ENCODE results near the gene ART4. TPM values are rescaled to one million over a fixed set of nuclear protein-coding genes. Genes with fewer than 3 reads are reported as not detected.

Gene ART4
- total RNA-seq, 1 experiment from 2014 or later, result not detected

DNA sequence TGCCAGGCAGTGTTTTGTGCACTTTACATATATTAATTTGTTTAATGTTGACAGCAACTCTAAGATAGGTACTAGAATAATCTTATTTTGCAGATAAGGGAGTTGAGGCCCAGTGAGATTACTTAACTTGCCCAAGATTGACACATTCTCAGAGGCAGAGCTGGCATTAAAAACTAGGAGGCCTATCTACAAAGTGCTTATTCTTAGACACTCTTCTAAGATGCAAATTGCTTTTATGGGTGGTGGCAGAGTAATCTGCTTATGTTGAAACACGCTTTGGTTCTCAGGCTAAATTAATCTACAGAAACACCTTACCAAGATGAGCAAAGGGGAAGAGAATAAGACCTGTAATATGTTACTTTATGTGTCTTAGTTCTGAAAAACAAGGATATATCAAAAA is 35.2 kb upstream of the ART4 start:
- Histone ChIP-seq H3K4me2 (ENCODE audit: low read length) (no peak overlapping the region), H3K4me3 (replicated peaks in 1 of 2; ENCODE audit: low read depth in 1 of 2, low read length in 2 of 2) (no peak overlapping the region), H3K27me3 (ENCODE audit: insufficient read depth, low read length) (no peaks in the 10 kb centered on the region), H3K9ac (ENCODE audit: low read length) (no peak overlapping the region), H3K4me1 (ENCODE audit: control insufficient read depth in 1 of 2, insufficient read depth in 2 of 2, low read length in 2 of 2) (no peaks in the 10 kb centered on the region), H3K9me2 (ENCODE audit: insufficient read depth) (no peaks in the 10 kb centered on the region), H3K27ac (ENCODE audit: low read depth, low read length) (no peak overlapping the region), H2AFZ (ENCODE audit: low read depth, low read length, poor library complexity, severe bottlenecking) (no peak overlapping the region), H4K20me1 (ENCODE audit: insufficient read depth) (no peaks in the 10 kb centered on the region), H3K79me2 (ENCODE audit: insufficient read depth, low read length) (no peaks in the 10 kb centered on the region), H3K9me3 (ENCODE audit: control insufficient read depth in 1 of 2, insufficient read depth in 1 of 2, low read depth in 1 of 2, low read length in 2 of 2) (no peaks in the 10 kb centered on the region), H3K36me3 (ENCODE audit: control insufficient read depth in 1 of 2, insufficient read depth in 2 of 2, low read length in 2 of 2) (no peaks in the 10 kb centered on the region)
- RAD21 ChIA-PET (ENCODE audit: low non-redundant PET in 1 of 2, low total read pairs in 2 of 2, uncharacterized antibody in 2 of 2, unreplicated experiment in 2 of 2), result no interaction called here
- DNase-seq (ENCODE audit: low read depth, low spot score) (no peak), ATAC-seq (no peak)
- TF ChIP-seq TCF7L2 (IDR thresholded peaks at IDR 0.05; ENCODE audit: borderline replicate concordance, extremely low read depth, insufficient read depth, insufficient read length) (no peak), YY1 (IDR thresholded peaks at IDR 0.05; ENCODE audit: extremely low read depth, insufficient replicate concordance, low read depth, low read length) (no peak), RAD21 (IDR thresholded peaks at IDR 0.05; ENCODE audit: low read depth) (no peak), SIN3A (IDR thresholded peaks at IDR 0.05; ENCODE audit: low read depth) (no peak), CBX3 (IDR thresholded peaks at IDR 0.05; ENCODE audit: low read depth) (no peak), EZH2 (IDR thresholded peaks at IDR 0.05) (no peak), JUND (IDR thresholded peaks at IDR 0.05) (no peak), ZFX (IDR thresholded peaks at IDR 0.05) (no peak), ZNF274 (IDR thresholded peaks at IDR 0.05; ENCODE audit: low read depth, low read length) (no peak), EZH2phosphoT487 (IDR thresholded peaks at IDR 0.05; ENCODE audit: borderline replicate concordance) (no peak), SP1 (IDR thresholded peaks at IDR 0.05; ENCODE audit: low read depth) (no peak), FOSL1 (IDR thresholded peaks at IDR 0.05; ENCODE audit: low read depth) (no peak), CEBPB (IDR thresholded peaks at IDR 0.05; ENCODE audit: low read depth) (no peak), POLR2A (IDR thresholded peaks at IDR 0.05; ENCODE audit: borderline replicate concordance, extremely low read depth, insufficient read depth, insufficient read length) (no peak)
- TF ChIP-seq, protein P1, sequence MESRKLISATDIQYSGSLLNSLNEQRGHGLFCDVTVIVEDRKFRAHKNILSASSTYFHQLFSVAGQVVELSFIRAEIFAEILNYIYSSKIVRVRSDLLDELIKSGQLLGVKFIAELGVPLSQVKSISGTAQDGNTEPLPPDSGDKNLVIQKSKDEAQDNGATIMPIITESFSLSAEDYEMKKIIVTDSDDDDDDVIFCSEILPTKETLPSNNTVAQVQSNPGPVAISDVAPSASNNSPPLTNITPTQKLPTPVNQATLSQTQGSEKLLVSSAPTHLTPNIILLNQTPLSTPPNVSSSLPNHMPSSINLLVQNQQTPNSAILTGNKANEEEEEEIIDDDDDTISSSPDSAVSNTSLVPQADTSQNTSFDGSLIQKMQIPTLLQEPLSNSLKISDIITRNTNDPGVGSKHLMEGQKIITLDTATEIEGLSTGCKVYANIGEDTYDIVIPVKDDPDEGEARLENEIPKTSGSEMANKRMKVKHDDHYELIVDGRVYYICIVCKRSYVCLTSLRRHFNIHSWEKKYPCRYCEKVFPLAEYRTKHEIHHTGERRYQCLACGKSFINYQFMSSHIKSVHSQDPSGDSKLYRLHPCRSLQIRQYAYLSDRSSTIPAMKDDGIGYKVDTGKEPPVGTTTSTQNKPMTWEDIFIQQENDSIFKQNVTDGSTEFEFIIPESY (IDR thresholded peaks at IDR 0.05; ENCODE audit: extremely low read depth, insufficient replicate concordance, low read length), result no peak
- TF ChIP-seq, protein P2, sequence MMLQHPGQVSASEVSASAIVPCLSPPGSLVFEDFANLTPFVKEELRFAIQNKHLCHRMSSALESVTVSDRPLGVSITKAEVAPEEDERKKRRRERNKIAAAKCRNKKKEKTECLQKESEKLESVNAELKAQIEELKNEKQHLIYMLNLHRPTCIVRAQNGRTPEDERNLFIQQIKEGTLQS (IDR thresholded peaks at IDR 0.05), result no peak
- TF ChIP-seq, protein P3, sequence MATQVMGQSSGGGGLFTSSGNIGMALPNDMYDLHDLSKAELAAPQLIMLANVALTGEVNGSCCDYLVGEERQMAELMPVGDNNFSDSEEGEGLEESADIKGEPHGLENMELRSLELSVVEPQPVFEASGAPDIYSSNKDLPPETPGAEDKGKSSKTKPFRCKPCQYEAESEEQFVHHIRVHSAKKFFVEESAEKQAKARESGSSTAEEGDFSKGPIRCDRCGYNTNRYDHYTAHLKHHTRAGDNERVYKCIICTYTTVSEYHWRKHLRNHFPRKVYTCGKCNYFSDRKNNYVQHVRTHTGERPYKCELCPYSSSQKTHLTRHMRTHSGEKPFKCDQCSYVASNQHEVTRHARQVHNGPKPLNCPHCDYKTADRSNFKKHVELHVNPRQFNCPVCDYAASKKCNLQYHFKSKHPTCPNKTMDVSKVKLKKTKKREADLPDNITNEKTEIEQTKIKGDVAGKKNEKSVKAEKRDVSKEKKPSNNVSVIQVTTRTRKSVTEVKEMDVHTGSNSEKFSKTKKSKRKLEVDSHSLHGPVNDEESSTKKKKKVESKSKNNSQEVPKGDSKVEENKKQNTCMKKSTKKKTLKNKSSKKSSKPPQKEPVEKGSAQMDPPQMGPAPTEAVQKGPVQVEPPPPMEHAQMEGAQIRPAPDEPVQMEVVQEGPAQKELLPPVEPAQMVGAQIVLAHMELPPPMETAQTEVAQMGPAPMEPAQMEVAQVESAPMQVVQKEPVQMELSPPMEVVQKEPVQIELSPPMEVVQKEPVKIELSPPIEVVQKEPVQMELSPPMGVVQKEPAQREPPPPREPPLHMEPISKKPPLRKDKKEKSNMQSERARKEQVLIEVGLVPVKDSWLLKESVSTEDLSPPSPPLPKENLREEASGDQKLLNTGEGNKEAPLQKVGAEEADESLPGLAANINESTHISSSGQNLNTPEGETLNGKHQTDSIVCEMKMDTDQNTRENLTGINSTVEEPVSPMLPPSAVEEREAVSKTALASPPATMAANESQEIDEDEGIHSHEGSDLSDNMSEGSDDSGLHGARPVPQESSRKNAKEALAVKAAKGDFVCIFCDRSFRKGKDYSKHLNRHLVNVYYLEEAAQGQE (IDR thresholded peaks at IDR 0.05; ENCODE audit: low read depth), result no peak
- TF ChIP-seq, protein P4, sequence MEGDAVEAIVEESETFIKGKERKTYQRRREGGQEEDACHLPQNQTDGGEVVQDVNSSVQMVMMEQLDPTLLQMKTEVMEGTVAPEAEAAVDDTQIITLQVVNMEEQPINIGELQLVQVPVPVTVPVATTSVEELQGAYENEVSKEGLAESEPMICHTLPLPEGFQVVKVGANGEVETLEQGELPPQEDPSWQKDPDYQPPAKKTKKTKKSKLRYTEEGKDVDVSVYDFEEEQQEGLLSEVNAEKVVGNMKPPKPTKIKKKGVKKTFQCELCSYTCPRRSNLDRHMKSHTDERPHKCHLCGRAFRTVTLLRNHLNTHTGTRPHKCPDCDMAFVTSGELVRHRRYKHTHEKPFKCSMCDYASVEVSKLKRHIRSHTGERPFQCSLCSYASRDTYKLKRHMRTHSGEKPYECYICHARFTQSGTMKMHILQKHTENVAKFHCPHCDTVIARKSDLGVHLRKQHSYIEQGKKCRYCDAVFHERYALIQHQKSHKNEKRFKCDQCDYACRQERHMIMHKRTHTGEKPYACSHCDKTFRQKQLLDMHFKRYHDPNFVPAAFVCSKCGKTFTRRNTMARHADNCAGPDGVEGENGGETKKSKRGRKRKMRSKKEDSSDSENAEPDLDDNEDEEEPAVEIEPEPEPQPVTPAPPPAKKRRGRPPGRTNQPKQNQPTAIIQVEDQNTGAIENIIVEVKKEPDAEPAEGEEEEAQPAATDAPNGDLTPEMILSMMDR (IDR thresholded peaks at IDR 0.05 in 2 of 3, conservative IDR thresholded peaks at IDR 0.05 in 1 of 3; ENCODE audit: borderline replicate concordance in 1 of 3, insufficient read depth in 1 of 3, low read depth in 2 of 3, low read length in 2 of 3), result no peak
- TF ChIP-seq, protein P5, sequence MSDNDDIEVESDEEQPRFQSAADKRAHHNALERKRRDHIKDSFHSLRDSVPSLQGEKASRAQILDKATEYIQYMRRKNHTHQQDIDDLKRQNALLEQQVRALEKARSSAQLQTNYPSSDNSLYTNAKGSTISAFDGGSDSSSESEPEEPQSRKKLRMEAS (IDR thresholded peaks at IDR 0.05), result no peak
- POLR2A ChIA-PET, result no interaction called here
- BruUV-seq (replicated peaks), result no TSS peak
- CTCF ChIA-PET, result no interaction called here
- intact Hi-C loops (cut with micrococcal nuclease), result no loop called here
